Adipocyte (in vitro differentiated cells): Measurements from ENCODE around the gene SPTLC2.
"Not testable (repeated sequence)": the region's sequence is repeated elsewhere in the genome, so short reads cannot be mapped to it uniquely, and the experiment has no call there.

Experiments
- DNase-seq: peaks from one replicate; pipeline ENCODE4 v3.0.0-alpha.2; 2015; ENCODE audit warnings: low read depth
- H3K27me3 ChIP-seq: replicated peaks from 2 replicates; pipeline ENCODE4 v1.7.0; 2013; ENCODE audit warnings: mild to moderate bottlenecking, low read length, moderate library complexity; ENCODE audit not compliant: control insufficient read depth, insufficient read depth
- H3K36me3 ChIP-seq: 2 replicates; pipeline ENCODE4 v1.7.0; 2013; ENCODE audit warnings: low read length, mild to moderate bottlenecking, moderate library complexity; ENCODE audit not compliant: control insufficient read depth, insufficient read depth, severe bottlenecking
- H3K4me1 ChIP-seq: 2 replicates; pipeline ENCODE4 v1.7.0; 2013; ENCODE audit warnings: mild to moderate bottlenecking, low read length, moderate library complexity; ENCODE audit not compliant: control insufficient read depth, insufficient read depth
- H3K4me3 ChIP-seq: 2 replicates; pipeline ENCODE4 v1.7.0; 2013; ENCODE audit warnings: mild to moderate bottlenecking, low read length, moderate library complexity
- H3K9ac ChIP-seq: 2 replicates; pipeline ENCODE4 v1.7.0; 2013; ENCODE audit warnings: mild to moderate bottlenecking, low read length, moderate library complexity
- H3K9me3 ChIP-seq: 2 replicates; pipeline ENCODE4 v1.7.0; 2013; ENCODE audit warnings: mild to moderate bottlenecking, low read length, moderate library complexity; ENCODE audit not compliant: control insufficient read depth

SPTLC2 gene

GRCh38 chr14:77562681-77563080 is 53.8 kb downstream of the SPTLC2 start:
- peaks cover 15% of the 10 kb centered on the region for H3K36me3 ChIP-seq
- no peaks in the 10 kb centered on the region for H3K9me3 ChIP-seq
- no peak overlapping the region for H3K9ac ChIP-seq
- peak; percentile 78 for DNase-seq
- peaks cover 11% of the 10 kb centered on the region for H3K4me1 ChIP-seq
- H3K4me3 ChIP-seq = no peak overlapping the region
- no peaks in the 10 kb centered on the region for H3K27me3 ChIP-seq

GRCh38 chr14:77561881-77562280 is 54.6 kb downstream of the SPTLC2 start:
- Histone ChIP-seq H3K9me3 (no peaks in the 10 kb centered on the region), H3K36me3 (peaks cover 19% of the 10 kb centered on the region), H3K4me3 (no peak overlapping the region), H3K4me1 (peaks cover 11% of the 10 kb centered on the region), H3K9ac (no peak overlapping the region), H3K27me3 (no peaks in the 10 kb centered on the region)
- DNase-seq = no peak

DNA sequence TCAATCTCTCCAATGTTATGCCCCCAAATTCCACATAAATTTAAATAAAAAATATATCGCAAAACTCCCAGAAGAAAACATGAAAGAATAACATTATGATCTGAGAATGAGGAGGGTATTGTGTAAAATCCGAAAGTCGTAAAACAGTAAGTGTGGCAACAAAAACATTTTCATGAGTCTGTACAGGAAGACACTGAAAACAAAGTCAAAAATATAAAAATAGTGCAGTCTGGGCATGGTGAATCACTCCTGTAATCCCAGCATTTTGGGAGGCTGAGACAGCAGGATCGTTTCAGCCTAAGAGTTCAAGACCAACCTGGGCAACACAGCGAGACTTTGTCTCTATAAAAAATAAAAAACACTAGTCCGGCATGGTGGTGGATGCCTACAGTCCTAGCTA is 57.1 kb downstream of the SPTLC2 start:
- H3K4me1 ChIP-seq = no peaks in the 10 kb centered on the region
- peaks cover 35% of the 10 kb centered on the region for H3K36me3 ChIP-seq

GRCh38 chr14:77557391-77557790 is 59.0 kb downstream of the SPTLC2 start:
- Histone ChIP-seq H3K4me1 (no peaks in the 10 kb centered on the region), H3K27me3 (no peaks in the 10 kb centered on the region), H3K9me3 (no peaks in the 10 kb centered on the region), H3K9ac (no peak overlapping the region), H3K36me3 (peaks cover 36% of the 10 kb centered on the region), H3K4me3 (no peak overlapping the region)
- DNase-seq = no peak

More for the DNA sequence above, 57.1 kb downstream of the SPTLC2 start:
- no peak for DNase-seq
- Histone ChIP-seq H3K4me3 (no peak overlapping the region), H3K9ac (no peak overlapping the region), H3K9me3 (no peaks in the 10 kb centered on the region), H3K27me3 (no peaks in the 10 kb centered on the region)

DNA sequence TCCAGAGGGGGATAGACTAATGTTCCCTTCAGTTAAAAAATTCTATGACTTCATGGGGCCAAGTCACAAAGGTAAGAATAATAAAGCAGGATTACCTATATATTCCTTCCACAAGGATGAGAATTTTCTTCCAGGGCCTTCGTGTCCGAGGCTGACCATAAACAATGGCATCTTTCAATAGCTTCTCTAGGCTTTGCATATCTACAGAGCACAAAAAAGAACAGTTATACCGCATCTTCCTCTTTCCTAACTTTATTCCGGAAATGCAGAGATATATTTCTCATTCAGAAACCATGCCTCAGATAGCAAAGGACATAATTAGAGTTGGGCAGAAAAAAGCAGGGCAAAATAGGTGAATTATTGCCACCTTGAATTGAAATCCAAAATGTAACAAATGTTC is 59.5 kb downstream of the SPTLC2 start:
- Histone ChIP-seq H3K27me3 (no peaks in the 10 kb centered on the region), H3K4me3 (no peak overlapping the region), H3K36me3 (peaks cover 39% of the 10 kb centered on the region), H3K9ac (no peak overlapping the region), H3K9me3 (no peaks in the 10 kb centered on the region), H3K4me1 (no peaks in the 10 kb centered on the region)
- DNase-seq = no peak

DNA sequence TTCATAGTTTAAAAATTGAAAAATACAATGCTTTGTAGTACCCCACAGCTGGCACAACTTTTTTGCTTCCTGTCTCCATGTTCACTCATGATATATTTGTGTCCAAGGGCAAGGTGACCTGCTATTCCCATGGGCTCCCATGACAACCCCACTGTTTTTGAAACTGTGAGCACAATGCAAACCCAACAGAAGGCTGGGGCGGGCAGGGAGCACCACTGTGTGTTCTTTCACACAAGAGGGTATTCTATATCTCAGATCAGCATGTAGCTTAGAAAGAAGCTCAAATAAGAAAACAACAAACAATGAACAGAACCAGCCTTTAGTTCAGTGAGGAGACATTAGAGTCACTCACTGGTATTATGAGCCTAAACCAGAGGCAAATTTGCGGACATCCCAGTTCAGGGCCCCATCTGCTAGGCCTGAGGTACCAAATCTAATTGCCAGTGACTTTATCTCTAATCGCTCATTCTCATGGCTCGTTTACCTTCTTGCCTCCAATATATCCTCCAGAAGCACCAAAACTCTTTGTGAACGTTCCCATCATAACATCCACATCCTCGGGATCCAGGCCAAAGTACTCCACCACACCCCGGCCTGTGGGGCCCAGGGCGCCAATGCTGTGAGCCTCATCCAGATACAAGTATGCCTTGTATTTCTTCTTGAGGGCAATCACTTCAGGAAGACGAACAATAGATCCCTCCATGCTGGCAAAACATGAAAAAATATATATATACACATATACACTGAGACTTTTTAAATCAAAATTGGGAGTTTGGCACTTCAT is 61.4 kb downstream of the SPTLC2 start:
- no peak overlapping the region for H3K9ac ChIP-seq
- peaks cover 35% of the 10 kb centered on the region for H3K36me3 ChIP-seq
- no peaks in the 10 kb centered on the region for H3K9me3 ChIP-seq
- H3K4me3 ChIP-seq = no peak overlapping the region
- no peak for DNase-seq
- no peaks in the 10 kb centered on the region for H3K27me3 ChIP-seq
- H3K4me1 ChIP-seq = no peaks in the 10 kb centered on the region

GRCh38 chr14:77554207-77554606 is 62.2 kb downstream of the SPTLC2 start:
- H3K4me1 ChIP-seq = no peaks in the 10 kb centered on the region
- DNase-seq = no peak
- H3K36me3 ChIP-seq = peaks cover 33% of the 10 kb centered on the region
- no peaks in the 10 kb centered on the region for H3K27me3 ChIP-seq
- no peaks in the 10 kb centered on the region for H3K9me3 ChIP-seq
- no peak overlapping the region for H3K4me3 ChIP-seq
- no peak overlapping the region for H3K9ac ChIP-seq

- no peak for DNase-seq
- Histone ChIP-seq H3K27me3 (no peaks in the 10 kb centered on the region), H3K4me1 (no peaks in the 10 kb centered on the region)
Observed at GRCh38 chr14:77549451-77549850, 67.0 kb downstream of the SPTLC2 start.

DNA sequence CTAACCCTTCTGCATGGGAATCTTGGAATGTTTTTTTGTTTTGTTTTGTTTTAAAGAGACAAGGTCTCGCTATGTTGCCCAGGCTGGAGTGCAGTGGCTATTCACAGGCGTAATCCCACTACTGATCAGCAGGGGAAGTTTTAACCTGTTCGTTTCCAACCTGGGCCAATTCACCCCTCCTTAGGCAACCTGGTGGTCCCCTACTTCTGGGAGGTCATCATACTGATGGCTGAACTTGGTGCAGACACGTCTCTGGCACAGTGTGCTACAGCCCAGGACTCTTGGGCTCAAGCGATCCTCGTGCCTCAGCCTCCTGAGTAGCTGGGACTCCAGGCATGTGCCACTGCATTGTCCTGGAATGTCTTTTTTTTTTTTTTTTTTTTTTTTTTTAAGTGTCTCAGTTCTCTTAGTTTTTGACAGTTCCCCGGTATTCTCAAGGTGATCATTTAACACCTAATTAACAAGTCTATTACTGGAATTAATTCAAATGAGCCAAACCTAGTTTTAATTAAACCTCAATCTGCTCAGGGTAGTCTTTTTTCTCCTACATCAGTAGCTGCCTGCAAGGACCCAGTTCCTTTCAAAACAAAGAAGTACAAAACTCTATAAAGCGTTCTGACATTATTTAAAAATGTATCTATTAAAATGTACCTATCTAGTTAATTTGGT is 68.8 kb downstream of the SPTLC2 start:
- Histone ChIP-seq H3K4me1 (peaks cover 2% of the 10 kb centered on the region), H3K4me3 (no peak overlapping the region), H3K36me3 (peaks cover 17% of the 10 kb centered on the region), H3K27me3 (no peaks in the 10 kb centered on the region), H3K9me3 (no peaks in the 10 kb centered on the region), H3K9ac (no peak overlapping the region)
- DNase-seq = no peak

More at GRCh38 chr14:77549451-77549850, 67.0 kb downstream of the SPTLC2 start:
- Histone ChIP-seq H3K36me3 (peaks cover 19% of the 10 kb centered on the region), H3K9ac (no peak overlapping the region), H3K4me3 (no peak overlapping the region), H3K9me3 (no peaks in the 10 kb centered on the region)

DNA sequence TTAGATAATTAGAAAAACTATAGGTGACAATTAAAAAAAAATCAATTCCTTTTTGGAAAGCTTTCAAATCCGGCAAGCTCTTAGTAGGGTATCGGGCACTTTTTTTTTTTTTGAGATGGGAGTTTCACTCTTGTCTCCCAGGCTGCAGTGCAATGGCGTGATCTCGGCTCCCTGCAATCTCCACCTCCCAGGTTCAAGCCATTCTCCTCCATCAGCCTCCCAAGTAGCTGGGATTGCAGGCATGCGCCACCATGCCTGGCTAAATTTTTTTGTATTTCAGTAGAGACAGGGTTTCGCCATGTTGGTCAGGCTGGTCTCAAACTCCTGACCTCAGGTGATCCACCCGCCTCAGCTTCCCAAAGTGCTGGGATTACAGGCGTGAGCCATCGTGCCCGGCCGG is 71.3 kb downstream of the SPTLC2 start:
- not testable (repeated sequence) for DNase-seq, H3K27me3 ChIP-seq, H3K4me1 ChIP-seq, H3K36me3 ChIP-seq, H3K9ac ChIP-seq, H3K9me3 ChIP-seq, H3K4me3 ChIP-seq

GRCh38 chr14:77544571-77544970 is 71.9 kb downstream of the SPTLC2 start:
- H3K9ac ChIP-seq = no peak overlapping the region
- H3K4me1 ChIP-seq = peaks cover 7% of the 10 kb centered on the region
- no peaks in the 10 kb centered on the region for H3K27me3 ChIP-seq
- H3K4me3 ChIP-seq = no peak overlapping the region
- peaks cover 9% of the 10 kb centered on the region for H3K36me3 ChIP-seq
- no peaks in the 10 kb centered on the region for H3K9me3 ChIP-seq
- DNase-seq = no peak
